NCI-H2227 (cell line): ENCODE results near the gene TMEFF2.

Experiments
- DNase-seq: peaks from one replicate; lab custom pipeline; 2025; ENCODE audit not compliant: unreplicated experiment; lab: John Stamatoyannopoulos, UW

Gene TMEFF2

DNA sequence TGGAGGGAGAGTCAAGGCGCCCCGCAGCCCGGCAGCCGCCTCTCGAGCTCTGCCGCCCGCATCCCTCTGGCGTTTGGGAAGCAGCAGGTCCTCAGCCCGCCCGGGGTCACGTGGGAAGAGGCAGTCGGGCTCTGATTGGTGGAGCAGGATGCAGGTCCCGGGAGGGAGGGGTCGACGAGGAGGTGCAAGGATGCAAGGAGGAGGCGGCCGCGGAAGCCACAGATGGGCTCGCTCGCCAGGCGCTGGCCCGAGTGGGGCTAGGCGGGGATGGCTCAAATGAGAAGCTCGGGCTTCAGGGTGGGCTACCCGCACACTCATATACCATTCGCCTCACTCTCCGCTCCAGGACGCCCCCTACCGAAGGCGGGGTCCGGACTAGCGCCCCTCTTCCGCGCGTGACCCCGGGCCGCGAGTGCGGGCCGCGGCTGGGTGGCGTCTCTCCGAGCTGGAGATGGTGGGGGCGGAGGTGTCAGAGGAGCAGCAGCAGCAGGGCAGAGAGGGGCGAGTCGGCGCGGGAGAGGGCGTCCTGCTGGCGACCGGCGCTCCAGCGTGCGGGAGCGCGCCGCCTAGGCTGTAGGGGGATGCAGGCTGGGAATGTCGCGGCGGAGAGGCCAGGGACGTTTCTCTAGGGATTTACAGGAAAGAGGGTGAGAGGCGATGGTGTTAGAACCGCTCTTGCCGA lies at the start of gene TMEFF2:
TSS of gene TMEFF2 (minus strand) at position 68 of the 682 bp plus-strand sequence. CDS start 409 bp downstream, outside the sequence.
- peak; percentile 99 for DNase-seq

GRCh38 chr2:192243488-192243887 lies 48.8 kb upstream of the TMEFF2 start:
- DNase-seq: no peak

GRCh38 chr2:192236136-192236535 lies 41.4 kb upstream of the TMEFF2 start:
- no peak for DNase-seq

DNA sequence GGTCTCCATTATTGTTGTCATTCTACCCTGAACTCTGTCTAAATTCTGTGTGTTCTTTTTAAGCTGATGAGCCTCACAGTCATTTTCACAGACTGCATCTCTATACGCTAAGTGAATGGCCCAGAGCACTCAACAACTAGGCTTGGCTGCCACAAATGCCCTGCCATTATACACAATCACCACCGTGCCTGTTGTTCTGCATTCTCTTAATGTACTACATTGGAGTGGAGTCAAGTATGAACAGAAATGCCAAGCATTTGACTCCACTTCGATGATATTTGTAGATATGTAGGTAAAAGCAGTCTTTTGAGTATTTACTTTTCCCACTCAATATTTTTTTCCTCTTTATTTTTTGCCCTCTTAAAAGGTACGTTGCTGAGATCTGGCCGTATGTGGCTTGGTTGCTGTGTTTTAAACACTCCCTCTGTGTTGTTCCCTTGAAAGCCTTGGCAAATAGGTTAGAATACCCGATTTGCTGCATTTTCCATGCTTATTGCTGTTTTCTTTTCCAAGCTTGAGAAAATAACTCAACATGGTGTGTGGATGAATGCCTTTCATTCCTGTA lies 36.2 kb upstream of the TMEFF2 start:
- peak; percentile 65 for DNase-seq

DNA sequence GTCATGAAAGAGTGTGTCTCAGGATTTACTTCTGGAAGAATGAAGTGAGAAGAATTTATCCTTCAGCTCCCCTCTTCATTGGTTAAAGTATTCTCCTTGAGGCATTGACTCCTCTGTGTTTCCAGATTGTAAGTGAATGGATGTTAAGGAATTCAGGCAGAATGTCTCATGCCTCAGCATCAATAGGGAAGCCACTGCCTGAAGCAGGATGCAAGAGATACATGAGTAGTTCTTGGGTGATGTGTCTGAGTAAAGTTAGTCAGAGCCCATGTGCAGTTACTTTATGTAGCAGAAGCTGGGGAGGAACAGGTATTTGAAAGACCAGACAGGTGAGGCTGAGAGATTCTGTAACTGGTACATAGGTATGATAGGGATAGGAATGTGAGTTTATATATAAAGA lies 34.0 kb upstream of the TMEFF2 start:
- no peak for DNase-seq

- DNase-seq: no peak
Observed at GRCh38 chr2:192218970-192219369, 24.2 kb upstream of the TMEFF2 start.

DNA sequence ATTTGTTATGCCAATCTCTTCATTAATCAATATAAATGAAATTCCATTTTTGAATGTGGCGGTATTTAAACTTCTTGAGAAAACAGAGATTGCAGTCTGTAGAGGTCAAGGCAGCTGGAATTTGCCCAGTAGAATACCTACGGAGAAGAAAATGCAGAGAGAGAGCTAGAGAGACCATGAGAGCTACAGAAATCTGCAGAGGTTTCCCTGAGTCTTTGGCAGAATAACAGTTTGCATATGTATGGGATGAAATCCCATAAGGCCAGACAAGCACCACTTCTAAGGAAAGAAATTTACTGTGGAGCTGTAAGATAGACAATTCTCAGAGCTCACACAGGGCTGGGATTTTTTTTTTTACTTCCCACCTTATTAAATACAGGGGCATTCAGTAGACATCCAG lies 23.6 kb upstream of the TMEFF2 start:
- DNase-seq: no peak

GRCh38 chr2:192216336-192216735 lies 21.6 kb upstream of the TMEFF2 start:
- DNase-seq: no peak

GRCh38 chr2:192215096-192215877 lies 20.6 kb upstream of the TMEFF2 start:
- DNase-seq: no peak

GRCh38 chr2:192208848-192209247 lies 14.1 kb upstream of the TMEFF2 start:
- DNase-seq: no peak

- no peak for DNase-seq
Observed at GRCh38 chr2:192206399-192206798, 11.7 kb upstream of the TMEFF2 start.

DNA sequence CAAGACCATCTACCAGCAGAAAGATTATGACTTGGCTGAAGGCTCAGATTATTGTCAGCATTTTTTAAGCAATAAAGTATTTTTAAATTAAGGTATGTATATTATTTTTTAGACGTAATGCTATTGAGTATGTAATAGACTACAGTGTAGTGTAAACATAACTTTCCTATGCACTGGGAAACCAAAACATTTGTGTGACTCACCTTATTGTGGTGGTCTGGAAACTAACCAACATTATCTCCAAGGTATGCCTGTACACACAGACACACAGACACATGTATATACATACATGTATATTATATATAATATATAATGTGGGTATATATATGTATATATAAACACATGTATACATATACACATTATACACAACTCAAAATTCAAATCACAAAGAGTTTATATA lies 9.1 kb upstream of the TMEFF2 start:
- no peak for DNase-seq

GRCh38 chr2:192202373-192202772 lies 7.6 kb upstream of the TMEFF2 start:
- DNase-seq: no peak

- no peak for DNase-seq
Observed at GRCh38 chr2:192201116-192201515, 6.4 kb upstream of the TMEFF2 start.

DNA sequence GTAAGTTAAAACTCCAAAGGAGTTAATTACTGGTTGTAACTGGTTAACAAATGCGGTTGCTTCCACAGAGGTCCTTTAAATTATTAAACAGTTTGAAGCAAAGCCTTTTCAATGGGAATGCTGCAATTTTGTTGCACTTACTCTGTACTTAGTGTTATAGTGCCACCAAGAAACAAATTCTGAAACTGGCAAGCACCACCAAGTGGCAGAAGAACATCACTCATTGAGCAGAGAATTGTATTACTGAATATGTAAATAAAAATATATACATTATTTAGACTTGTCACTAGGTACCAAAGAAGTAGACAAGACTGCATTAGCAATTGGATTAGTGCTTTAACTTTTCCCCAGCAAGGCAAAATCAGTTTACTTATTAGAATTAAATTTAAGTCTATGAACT lies 2.6 kb upstream of the TMEFF2 start:
- DNase-seq: peak; percentile 27

- peak; percentile 76 for DNase-seq
Observed at GRCh38 chr2:192196421-192197194, 1.9 kb upstream of the TMEFF2 start.

GRCh38 chr2:192195548-192196418 lies 1.1 kb upstream of the TMEFF2 start:
- peak; percentile 88 for DNase-seq

DNA sequence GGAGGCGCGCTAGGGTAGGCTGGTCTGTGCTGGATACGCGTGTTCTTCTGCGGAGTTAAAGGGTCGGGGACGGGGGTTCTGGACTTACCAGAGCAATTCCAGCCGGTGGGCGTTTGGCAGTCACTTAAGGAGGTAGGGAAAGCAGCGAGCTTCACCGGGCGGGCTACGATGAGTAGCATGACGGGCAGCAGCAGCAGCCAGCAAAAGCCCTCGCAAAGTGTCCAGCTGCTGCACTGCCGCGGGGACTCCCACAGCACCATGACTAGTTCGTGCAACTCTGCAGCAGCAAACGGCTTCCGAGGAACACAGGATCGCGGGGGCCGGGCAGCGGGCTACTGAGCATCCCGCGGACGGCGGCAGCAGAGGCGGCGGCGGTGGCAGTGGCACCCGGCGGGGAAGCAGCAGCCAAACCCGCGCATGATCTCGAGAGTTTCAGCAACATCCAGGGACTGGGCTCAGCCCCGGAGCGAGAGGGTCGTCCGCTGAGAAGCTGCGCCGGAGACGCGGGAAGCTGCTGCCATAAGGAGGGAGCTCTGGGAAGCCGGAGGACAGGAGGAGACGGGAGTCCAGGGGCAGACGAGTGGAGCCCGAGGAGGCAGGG lies 368 bp downstream of the TMEFF2 start:
- DNase-seq: peak; percentile 81

DNA sequence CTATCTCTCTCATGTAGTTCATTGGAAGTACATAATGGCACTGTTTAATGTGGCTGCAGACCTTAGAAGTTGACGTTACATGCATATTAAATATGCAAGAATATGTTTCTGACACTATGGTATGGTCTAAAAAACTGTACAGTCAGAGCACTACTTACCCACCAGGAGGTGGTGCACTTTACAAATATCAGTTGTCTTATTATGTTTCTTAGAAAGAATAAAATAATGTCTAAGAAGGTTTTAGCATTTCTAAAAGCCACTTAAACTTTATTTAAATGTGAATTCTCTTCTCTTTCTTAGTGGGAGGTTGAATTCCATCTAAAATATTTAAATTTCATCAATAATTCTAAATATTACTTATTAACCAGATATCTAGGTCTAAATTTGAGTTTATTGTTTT lies 4.3 kb downstream of the TMEFF2 start:
- DNase-seq: peak; percentile 38

GRCh38 chr2:192186806-192187205 lies 7.9 kb downstream of the TMEFF2 start:
- no peak for DNase-seq
